GM21619 (cell line): ENCODE measurements around the gene CAMK2B.

ENCODE experiments used
- ATAC-seq: cut with Tn5 transposase; IDR thresholded peaks from one replicate; pipeline ENCODE4 v1.9.1; 2021; ENCODE audit not compliant: unreplicated experiment

The CAMK2B gene

DNA sequence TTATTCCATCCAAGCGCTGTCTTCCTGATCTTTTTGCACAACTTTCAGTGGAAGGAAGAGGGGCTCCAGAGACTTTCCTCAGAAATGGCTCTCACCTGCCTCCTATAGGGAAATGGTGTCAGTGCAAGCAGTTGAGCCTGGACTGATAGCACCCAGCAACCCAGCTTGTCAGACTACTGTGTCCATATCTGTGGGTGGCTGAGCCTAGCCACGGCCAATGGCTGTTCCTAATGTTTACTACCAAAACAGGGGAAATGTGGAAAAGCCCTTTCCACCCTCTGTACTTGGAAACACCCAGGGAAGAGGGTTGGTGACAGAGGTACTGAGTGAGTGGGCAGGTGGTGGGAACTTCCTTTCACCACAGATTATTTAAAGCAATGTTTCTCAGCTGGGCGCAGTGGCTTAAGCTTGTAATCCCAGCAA lies 128.9 kb downstream of the CAMK2B start:
- no peak for ATAC-seq

DNA sequence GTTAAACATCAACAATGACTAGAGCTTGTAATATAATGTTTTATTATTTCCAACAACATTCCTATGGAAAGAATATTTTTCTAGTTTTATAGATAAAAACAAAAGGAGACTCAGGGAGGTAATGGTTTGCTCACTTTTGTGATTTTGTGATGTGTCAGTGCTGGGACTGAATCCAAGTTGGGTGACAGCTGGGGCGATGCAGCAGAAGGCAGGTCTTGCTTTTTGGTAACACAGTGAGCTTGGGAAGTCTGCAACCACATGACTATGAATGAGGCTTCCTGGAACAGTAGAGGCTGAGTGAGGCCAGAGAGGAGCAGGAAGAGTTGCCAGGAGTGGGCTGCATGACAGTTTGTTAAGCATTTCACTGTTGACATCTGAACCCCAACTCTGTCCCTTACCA lies 129.5 kb downstream of the CAMK2B start:
- ATAC-seq, result no peak

- ATAC-seq, result no peak
Observed at GRCh38 chr7:44194562-44195145, 130.7 kb downstream of the CAMK2B start.

- ATAC-seq, result no peak
Observed at GRCh38 chr7:44194069-44194468, 131.3 kb downstream of the CAMK2B start.

- no peak for ATAC-seq
Observed at GRCh38 chr7:44193011-44193802, 132.2 kb downstream of the CAMK2B start.

DNA sequence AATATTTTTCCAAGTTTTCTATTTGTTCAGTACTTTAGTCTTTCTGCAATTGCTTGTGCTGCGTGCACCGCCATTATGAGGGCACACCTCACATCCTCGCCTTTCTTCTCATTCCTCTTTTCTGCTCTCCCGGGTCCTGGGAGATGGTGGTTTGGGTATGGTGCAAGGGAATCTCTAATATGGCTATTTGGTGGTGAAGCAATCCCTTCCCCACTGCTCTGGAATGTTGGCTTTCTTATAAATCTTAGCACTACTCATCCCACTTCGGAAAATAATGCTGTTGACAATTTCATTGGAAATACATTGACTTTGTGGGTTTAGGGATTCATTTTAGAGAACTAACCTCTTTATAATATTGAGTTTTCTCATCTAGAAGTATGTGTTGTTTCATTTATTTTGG lies 134.2 kb downstream of the CAMK2B start:
- no peak for ATAC-seq

- ATAC-seq, result no peak
Observed at GRCh38 chr7:44189993-44190872, 135.2 kb downstream of the CAMK2B start.

DNA sequence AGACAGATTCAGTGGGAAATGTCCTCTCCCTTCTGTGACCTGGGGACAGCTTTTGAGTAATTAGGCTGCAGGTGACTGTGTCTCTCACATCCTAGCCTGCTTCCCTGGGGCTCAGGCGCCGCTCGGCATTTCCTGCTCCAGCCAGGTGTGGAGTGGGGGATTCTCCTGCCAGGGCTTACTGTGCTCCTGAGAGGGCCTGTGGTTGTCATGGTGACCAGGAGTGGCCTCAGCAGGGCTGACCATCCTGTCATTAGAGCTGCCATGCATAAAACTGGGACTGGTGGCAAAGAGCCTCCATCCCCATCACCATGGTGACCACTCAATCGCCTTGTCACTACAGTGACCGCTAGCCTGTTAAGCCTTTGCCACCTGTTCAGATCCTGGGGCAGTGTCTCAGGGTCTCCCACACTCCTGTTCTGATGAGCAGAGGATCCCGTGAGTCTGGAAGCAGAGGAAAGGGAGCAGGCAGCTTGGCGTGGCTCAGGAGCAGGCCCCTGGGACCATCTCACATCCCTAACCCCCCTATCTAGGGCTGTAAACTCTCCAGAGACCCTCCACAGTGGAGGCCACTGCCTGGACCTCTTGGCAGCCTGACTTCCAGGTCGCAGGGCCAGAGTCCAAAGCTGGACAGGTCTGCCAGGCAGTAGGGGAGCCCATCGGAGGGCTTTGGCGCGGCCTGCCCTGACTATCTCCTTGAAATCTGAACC lies 136.0 kb downstream of the CAMK2B start, which contains the start of gene GCK:
Gene GCK, minus strand, starts transcription at position 154 of the 707 bp plus-strand sequence. CDS start 486 bp downstream, outside the sequence.
- no peak for ATAC-seq

DNA sequence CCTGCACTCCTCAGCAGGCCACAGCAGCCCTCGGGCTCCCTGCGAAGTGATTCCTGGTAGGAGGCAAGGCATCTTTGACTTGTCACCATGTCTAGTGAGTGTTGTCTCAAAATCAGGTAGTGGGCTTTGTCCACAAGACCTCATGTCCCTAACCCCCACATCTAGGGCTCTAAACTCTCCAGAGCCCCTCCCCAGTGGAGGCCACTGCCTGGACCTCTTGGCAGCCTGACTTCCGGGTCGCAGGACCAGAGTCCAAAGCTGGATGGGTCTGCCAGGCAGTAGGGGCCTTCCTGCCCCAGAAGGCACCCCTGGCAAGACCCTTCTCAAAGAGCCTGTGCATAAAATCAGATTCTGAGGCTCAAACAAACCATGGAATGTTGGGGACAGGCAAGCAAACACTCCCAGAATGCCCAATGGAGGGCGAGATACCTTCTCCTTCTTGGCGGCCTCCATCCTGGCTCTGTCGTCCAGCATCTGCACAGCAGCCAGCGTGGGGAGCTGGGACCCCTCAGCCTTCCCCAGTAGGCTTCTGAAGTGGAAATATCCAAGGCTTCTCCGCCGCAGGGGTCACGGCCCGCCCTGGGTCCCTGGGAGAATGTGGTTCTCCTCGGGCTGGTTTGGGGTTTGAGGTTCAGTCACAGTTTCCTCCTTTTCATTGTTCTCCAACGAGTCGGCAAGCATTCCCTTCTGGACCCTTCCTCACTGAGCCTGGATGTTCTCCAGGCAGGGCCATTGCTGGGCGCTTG lies 136.7 kb downstream of the CAMK2B start:
- no peak for ATAC-seq

DNA sequence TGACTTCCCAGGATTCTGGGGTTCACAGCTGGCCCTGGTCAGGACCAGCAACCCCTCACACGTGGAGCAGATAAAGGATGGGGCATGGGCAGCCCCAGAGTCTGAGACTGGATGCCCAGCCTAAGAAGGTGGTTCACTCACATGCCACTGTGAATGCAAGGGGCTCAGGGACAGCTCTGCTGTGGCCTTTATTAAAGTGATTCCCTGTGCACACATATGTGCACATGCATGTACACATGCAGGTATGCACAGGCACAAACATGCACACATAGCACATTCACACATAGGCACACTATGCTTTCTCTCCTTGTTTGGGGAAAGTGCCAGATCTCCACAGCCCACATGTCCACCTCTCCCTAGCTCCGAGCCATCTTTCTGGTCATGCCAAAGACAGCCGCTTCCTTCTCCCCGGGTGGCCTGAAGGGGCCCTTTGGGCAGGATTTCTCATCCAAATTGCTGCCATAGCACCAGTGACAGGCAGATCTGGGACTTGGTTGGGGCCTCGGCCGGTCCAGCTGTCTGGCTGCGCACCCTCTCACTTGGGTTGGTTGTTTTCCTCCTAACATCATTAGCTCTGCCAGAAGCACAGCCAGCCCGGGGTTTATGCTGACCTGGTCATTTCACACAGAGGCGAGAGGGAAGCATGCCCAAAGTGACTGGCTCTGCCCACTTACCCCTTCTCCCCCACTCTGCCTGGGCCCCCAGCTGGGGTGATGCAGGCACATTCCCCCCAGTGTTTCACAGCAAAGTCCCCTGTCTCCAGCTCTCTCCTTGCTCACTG lies 137.6 kb downstream of the CAMK2B start:
- ATAC-seq, result no peak

GRCh38 chr7:44186736-44187135 lies 138.7 kb downstream of the CAMK2B start:
- ATAC-seq, result no peak

DNA sequence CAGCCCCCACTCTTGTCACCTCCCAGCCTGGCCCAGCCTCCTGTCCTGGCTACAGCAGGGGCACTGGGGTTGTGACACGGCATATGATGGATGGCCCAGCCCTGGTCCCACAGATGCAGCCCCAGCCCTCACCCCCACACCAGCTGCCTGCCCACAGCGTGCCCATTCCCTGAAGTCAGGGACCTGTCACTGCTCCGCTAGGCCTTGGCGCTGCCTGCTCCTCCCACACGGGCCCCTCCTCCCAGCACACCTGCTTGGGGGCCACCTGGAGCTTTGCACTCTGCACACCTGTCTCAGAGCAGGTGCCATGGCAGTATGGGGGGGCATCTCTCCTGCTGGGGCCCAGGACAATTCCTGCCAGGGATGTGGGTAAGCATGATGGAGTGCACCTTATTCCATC lies 139.7 kb downstream of the CAMK2B start:
- no peak for ATAC-seq

DNA sequence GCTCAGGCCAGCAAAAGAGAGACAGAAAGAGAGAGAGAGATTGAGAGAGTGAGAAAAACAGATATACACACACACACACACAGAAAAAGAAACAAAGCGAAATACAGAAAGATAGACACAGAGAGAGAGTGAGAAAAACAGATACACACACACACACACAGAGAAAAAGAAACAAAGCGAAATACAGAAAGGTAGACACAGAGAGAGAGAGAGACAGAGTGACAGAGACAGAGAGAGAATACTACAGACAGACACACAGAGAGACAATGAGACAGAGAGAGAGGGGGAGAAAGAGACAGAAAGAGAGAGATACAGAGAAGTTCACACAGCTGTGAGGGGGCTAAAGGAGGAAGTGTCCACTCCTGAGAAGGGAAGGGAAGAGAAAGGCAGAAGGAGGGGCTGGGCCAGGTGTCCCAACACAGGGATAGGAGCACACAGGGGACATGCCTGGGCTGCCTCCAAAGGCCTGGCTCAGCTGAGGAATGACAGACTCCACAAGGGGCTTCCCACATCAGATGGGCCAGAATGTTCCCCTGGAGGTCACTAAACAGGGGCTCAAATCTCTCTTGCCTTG lies 140.4 kb downstream of the CAMK2B start:
- no peak for ATAC-seq

- no peak for ATAC-seq
Observed at GRCh38 chr7:44184206-44184872, 141.1 kb downstream of the CAMK2B start.

GRCh38 chr7:44183386-44183785 lies 142.0 kb downstream of the CAMK2B start:
- ATAC-seq, result no peak

DNA sequence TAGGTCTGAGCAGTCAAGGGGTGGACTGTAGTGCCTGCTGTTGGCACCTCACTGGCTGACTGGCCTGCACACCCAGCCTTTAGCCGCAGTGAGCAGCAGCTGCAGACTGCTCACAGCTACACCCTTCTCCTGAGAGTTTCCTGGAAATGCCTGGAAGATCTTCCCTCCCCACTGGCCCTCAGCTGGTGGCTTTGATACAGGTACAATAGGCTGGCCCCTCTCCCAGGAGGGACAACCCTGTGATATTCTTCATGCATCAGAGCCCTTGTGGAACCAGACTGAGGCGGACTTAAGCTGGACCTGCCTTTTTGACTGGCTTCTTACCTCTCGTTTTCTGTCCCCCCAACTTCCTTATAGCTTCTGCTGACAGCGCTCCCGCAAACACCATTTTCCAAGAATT lies 142.6 kb downstream of the CAMK2B start:
- no peak for ATAC-seq

DNA sequence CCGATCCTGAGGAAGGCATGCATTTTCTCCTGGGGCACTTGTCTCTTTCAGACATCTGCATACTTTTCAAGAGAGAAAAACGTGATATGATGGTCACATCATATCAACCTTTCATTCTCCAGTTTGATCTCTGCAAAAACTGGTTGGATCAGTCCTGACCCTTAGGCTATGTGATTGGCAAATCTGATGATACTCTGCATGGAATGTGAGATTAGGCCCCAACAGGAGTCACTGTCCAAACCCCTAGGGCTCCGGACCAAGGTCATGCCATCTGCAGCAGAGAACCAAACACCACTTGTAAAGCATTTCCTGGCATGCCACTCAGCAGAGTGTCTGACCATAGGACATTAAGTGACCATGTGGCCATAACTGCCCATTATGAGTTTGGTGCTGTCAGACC lies 144.8 kb downstream of the CAMK2B start:
- no peak for ATAC-seq

DNA sequence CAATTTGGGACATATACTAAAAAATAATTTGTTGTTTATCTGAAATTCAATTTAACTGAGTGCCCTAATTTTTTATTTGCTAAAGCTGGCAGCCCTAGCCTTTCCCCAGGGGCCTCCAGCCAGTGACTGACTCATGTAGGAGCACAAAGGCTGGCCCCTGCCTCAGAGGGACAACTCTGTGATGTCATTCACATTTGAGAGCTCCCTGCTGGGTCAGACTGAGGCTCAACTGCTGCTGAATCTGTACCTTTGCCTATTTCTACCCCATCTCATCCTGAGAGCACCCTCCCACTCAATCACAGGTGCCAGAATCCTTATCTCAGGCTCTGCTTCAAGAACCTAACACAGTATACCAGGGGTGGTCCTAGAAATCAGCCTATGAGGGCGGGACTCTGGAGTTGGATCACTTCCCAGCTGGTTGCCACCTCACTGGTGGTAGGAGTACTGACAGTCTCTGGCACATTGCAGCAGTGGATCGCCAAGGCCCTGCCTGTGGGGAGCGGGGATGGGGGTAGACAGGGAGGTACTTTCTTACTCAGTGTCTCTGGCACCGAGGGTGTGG lies 147.7 kb downstream of the CAMK2B start:
- ATAC-seq, result no peak
